ENCODE data around the gene LYPD6.

The LYPD6 gene

DNA sequence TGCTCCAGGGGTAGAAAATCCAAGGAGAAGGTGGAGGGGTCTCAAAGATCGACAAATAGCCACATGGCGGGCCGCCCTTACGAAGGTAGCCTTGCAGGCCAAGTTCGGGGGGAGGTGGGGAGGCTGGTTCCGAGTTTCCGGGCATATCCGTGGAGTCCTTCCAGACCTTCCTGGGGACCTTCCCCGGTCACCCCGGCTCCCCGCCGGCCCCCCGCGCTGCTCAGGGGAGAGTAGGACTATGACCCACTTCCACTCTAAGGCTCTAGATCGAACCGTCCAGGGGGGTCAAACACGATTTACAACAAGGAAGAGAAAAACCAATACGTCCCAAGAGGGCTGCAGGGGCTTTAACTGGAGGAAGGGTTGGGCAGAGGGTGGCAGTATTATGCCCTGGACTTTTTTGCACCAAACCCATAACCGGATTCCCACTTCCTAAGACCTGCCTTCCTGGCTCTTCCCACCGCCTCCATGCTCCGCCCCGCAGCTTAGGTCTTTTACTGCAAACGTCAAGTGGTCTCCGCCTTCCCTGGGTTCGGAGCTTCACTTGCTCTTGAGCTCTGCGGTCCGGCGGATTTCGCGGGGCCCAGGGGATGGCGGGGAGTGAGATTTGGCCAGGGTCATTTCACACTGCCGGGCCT lies 779 bp upstream of the LYPD6 start:
- peak; percentile 59 for DNase-seq (ENCODE audit: low read depth)
- TF ChIP-seq, protein P1, sequence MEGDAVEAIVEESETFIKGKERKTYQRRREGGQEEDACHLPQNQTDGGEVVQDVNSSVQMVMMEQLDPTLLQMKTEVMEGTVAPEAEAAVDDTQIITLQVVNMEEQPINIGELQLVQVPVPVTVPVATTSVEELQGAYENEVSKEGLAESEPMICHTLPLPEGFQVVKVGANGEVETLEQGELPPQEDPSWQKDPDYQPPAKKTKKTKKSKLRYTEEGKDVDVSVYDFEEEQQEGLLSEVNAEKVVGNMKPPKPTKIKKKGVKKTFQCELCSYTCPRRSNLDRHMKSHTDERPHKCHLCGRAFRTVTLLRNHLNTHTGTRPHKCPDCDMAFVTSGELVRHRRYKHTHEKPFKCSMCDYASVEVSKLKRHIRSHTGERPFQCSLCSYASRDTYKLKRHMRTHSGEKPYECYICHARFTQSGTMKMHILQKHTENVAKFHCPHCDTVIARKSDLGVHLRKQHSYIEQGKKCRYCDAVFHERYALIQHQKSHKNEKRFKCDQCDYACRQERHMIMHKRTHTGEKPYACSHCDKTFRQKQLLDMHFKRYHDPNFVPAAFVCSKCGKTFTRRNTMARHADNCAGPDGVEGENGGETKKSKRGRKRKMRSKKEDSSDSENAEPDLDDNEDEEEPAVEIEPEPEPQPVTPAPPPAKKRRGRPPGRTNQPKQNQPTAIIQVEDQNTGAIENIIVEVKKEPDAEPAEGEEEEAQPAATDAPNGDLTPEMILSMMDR (conservative IDR thresholded peaks at IDR 0.05; ENCODE audit: low read depth, low read length): peak; percentile 34
- peak overlapping the region; percentile 72 for H3K4me3 ChIP-seq (ENCODE audit: low read length)

DNA sequence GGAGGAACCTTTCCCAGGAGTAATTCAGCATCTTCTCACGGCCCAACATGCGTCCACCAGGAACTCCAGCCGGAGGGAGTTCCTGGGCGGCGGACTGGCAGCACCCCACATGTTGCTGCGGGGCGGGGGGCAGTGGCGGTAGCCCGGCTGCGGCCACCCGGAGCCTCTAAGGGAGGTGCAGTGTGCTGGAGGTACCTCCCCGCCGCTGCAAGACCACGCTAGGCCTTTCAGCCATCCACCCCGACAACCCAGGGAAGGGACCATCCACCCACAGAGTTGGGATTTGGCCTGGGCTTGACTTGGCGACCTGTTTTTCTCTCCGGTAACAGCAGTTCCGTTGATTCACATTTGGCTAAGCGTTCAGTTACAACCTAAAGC lies 625 bp downstream of the LYPD6 start:
- TF ChIP-seq, protein P1 (conservative IDR thresholded peaks at IDR 0.05; ENCODE audit: low read depth, low read length): no peak
- H3K4me3 ChIP-seq (ENCODE audit: low read length): peak overlapping the region; percentile 92
- DNase-seq (ENCODE audit: low read depth): no peak

DNA sequence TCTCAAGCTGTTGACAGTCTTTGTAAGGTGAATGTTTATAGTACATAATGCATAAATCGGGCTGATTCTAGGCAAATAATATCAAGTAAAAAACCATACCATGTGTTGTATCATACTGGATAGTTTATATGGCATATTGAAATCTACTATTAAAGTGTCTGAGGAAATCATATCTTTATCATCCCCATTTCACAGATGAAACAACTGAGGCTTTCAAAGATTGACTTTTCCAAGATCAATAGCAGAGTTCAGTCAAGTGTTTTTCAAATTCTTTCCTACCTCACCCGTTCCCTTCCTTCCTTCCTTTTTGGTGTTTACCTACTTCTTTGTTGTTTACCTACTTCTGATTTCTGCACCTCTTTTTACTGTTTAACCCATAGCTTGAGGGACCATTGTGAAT lies 2.0 kb downstream of the LYPD6 start:
- H3K4me3 ChIP-seq (ENCODE audit: low read length): no peak overlapping the region
- no peak for DNase-seq (ENCODE audit: low read depth)
- TF ChIP-seq, protein P1 (conservative IDR thresholded peaks at IDR 0.05; ENCODE audit: low read depth, low read length): no peak

DNA sequence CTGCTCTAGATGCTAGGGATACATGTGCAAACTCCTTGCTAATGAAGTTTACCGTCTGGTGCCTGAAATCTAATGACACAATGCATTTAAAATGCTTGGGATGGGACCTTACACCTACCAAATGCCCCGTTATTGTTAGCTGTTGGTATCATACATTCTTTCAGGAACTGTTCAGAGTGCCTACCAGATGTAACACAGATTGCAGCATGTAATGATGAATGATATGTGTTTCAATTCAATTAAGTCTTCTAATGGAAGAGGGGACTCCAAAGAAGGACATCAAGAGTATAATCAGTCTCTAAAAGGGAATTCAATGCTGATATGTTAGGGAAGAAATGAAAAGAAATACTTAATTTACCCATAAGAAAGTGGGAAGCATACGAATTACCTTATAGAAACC lies 3.2 kb downstream of the LYPD6 start:
- no peak overlapping the region for H3K4me3 ChIP-seq (ENCODE audit: low read length)
- TF ChIP-seq, protein P1 (conservative IDR thresholded peaks at IDR 0.05; ENCODE audit: low read depth, low read length): no peak
- no peak for DNase-seq (ENCODE audit: low read depth)

DNA sequence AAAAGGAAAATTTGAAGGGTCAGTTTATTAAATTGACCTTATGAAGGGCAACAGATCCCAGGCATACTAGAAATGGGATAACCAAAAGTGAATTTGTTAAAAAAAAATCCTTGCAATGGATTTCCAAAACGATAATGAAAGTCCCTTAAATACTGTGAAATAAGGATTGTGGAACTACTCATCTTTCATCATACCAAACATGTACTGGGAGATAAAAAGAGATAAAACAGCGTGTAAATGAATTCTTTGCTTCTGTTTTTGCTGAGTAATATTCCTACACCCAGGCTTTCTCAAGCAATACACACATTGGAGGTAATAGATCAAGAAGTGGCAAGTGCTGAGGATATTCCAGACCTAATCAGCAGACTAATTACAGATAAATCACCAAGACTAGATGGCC lies 3.8 kb downstream of the LYPD6 start:
- TF ChIP-seq, protein P1 (conservative IDR thresholded peaks at IDR 0.05; ENCODE audit: low read depth, low read length): no peak
- H3K4me3 ChIP-seq (ENCODE audit: low read length): no peak overlapping the region
- DNase-seq (ENCODE audit: low read depth): no peak

DNA sequence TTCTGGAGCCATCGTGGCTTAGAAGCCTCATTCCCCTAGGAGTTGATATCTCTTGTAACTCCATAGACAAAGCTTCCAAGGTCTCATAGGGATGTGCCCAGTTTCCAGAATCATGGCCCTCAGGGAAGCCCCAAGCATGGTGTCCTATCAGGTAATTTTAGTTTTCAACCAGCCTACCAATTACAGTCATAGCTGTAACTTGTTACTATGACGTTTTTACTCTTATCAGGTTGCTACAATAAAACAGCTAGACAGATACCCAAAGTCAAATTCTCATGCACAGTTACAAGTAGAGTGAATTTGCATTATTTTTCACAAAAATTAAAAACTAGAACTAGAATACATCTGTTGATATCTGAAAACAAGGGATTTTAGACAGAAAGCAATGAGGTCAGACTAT lies 8.9 kb downstream of the LYPD6 start:
- TF ChIP-seq, protein P1 (conservative IDR thresholded peaks at IDR 0.05; ENCODE audit: low read depth, low read length): no peak
- no peak for DNase-seq (ENCODE audit: low read depth)
- H3K4me3 ChIP-seq (ENCODE audit: low read length): no peak overlapping the region

DNA sequence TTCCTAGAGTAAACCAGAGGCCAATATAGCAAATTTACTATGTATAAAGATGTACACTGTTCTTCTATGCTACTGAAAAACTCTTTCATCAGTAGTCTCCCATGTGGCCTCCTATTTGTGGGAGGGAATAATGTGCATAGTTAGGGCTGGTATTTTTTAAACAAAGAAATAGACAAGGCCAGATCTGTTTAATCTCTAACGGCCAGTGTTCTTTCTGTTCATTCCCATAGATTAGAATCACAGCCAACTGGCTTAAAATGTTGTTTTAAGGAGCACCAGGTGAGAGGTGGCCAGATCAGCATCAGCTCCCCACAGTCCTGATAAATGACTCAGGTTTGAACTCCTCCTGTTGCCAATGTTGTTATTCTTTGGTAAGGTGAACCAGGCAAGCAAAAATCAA lies 12.1 kb downstream of the LYPD6 start:
- TF ChIP-seq, protein P1 (conservative IDR thresholded peaks at IDR 0.05; ENCODE audit: low read depth, low read length): no peak
- no peak for DNase-seq (ENCODE audit: low read depth)
- no peak overlapping the region for H3K4me3 ChIP-seq (ENCODE audit: low read length)
